IMR-90 (cell line): ENCODE data around the gene KCTD5.

Source experiments
- CEBPB ChIP-seq: IDR thresholded peaks from 2 replicates; pipeline ENCODE4 v1.6.1; 2012; ENCODE audit warnings: low read depth, low read length, improper control_type of control experiment
- CHD1 ChIP-seq: IDR thresholded peaks from 2 replicates; pipeline ENCODE4 v1.6.1; 2012; ENCODE audit warnings: low read depth, low read length, improper control_type of control experiment
- CTCF ChIP-seq: conservative IDR thresholded peaks from 2 replicates; pipeline ENCODE4 v1.5.1; 2012; ENCODE audit warnings: mild to moderate bottlenecking, low read depth, low read length, improper control_type of control experiment
- RAD21 ChIP-seq: IDR thresholded peaks from 2 replicates; pipeline ENCODE4 v1.6.1; 2012; ENCODE audit warnings: low read length, improper control_type of control experiment

GRCh38 chr16:2728034-2728433, 45.7 kb downstream of the KCTD5 start:
- TF ChIP-seq CTCF: no peak
- TF ChIP-seq RAD21: no peak
- no peak for TF ChIP-seq CHD1
- TF ChIP-seq CEBPB: no peak
